GM12875 (cell line): ENCODE results near the gene BICRAL.

Source experiments
- H3K4me3 ChIP-seq: one replicate; pipeline ENCODE4 v1.5.1; 2011; ENCODE audit warnings: low read depth, low read length, control low read depth
- TF ChIP-seq, protein P1 (sequence below): IDR thresholded peaks from 2 replicates; pipeline ENCODE4 v1.5.1; 2011; ENCODE audit warnings: low read depth, mild to moderate bottlenecking, control low read depth, inconsistent platforms, low read length, moderate library complexity, borderline replicate concordance; ENCODE audit not compliant: insufficient read depth

BICRAL gene

DNA sequence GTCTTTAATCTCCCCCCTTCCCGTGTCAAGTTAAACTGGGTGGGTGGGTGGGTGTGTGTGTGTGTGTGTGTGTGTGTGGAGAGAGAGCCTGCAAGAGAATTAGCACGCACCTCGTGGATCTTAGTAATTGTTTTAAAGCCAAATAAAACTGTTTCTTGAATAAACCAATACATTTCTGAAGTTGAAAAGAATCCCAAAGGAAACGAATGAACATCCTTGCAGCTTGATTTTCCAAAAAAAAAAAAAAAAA is 381 bp upstream of the BICRAL start:
- TF ChIP-seq, protein P1, sequence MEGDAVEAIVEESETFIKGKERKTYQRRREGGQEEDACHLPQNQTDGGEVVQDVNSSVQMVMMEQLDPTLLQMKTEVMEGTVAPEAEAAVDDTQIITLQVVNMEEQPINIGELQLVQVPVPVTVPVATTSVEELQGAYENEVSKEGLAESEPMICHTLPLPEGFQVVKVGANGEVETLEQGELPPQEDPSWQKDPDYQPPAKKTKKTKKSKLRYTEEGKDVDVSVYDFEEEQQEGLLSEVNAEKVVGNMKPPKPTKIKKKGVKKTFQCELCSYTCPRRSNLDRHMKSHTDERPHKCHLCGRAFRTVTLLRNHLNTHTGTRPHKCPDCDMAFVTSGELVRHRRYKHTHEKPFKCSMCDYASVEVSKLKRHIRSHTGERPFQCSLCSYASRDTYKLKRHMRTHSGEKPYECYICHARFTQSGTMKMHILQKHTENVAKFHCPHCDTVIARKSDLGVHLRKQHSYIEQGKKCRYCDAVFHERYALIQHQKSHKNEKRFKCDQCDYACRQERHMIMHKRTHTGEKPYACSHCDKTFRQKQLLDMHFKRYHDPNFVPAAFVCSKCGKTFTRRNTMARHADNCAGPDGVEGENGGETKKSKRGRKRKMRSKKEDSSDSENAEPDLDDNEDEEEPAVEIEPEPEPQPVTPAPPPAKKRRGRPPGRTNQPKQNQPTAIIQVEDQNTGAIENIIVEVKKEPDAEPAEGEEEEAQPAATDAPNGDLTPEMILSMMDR: no peak
- peak overlapping the region; percentile 72 for H3K4me3 ChIP-seq

DNA sequence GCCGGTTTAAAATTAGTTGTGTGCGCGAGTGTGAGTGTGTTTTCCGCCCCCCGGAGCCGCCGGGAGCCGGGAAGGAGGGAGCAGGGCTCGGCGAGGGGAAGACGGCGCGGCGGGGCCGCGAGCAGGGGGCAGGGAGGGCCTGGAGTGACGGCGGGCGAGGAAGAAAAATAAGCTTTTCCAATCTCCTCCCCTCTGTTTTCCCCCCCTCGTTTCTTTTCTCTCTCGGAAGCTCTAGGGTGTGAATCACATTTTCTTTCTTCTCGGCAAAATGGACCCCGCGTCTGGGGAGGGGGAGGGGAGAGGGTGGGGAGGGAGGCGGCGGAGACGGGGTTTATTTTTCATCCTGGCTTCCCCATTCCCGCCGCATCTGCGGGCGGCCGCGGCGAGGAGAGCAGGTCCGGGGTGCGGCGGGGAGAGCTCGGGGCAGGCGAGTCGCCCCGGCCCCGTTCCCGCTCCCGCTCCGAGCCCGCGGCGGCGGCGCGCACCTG is 881 bp downstream of the BICRAL start:
- H3K4me3 ChIP-seq: peak overlapping the region; percentile 72
- TF ChIP-seq, protein P1: no peak

DNA sequence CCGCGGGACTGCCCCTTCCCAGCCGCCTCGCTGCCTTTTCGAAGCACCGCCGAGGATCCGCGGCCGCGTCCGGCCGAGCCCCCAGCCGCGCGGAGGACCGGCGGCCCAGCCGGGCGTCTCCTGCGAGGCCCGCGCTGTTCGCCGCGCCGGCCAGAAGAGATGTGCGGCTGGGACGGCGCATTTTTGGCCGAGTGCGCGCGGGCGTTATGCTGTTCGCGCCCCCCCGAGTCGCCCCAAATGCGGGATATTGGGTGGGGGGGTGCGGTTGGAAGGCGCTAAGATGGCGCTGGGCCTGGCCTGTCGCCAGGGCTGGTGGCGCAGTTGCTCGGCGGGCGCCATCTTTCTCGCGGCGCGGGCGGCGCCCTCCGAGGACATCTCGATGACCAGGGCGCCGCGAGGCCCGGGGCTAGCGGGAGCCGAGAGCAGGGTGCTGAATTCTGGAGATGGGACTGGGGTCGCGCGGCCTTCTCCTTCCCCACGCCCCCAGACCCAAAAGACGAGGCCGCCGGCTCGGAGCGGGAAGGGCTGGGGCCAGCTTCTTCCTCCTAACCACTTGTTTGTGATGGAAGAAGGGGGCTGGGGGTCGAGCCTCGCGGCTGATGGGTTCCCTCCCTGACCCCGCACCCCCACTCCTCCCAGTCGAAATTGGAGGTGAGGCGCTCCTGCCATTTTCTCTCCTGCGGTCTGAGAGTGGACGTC is 1.5 kb downstream of the BICRAL start:
- peak overlapping the region; percentile 72 for H3K4me3 ChIP-seq
- TF ChIP-seq, protein P1: no peak

DNA sequence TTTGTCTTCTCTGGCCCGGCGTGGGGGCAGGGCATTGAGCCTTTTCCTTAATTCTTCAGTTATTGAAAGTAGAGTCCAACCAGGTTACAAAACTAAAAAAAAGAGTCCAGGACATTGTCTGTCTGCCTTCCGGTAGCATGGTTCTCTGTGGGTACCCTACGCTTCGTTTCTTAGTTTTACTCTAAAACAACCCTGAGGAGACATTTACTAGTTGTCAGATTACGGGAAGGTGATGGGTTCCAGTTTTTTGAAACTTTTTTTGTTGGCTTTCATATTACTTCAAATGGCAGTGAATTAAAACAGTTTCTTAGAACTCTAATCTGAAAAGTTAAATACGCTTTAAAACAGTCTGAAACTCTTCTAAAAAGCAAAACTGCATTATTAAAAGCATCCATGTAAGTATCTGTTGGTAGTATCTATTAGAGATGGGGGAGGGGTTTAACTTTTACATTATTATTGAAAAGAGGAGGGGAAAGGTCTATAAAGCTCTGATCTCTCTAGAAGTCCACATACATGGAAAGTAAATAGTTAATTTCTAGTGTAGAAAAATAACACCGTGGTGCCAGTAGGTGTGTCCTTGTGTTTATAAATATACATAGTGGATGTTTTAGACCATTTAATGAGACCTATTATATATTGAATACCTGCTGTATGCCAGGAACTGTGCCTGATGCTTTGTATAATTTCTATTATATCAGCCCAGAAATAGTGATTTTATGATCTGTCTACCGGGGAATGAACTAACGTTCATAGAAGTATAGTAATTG is 2.2 kb downstream of the BICRAL start:
- TF ChIP-seq, protein P1: no peak

DNA sequence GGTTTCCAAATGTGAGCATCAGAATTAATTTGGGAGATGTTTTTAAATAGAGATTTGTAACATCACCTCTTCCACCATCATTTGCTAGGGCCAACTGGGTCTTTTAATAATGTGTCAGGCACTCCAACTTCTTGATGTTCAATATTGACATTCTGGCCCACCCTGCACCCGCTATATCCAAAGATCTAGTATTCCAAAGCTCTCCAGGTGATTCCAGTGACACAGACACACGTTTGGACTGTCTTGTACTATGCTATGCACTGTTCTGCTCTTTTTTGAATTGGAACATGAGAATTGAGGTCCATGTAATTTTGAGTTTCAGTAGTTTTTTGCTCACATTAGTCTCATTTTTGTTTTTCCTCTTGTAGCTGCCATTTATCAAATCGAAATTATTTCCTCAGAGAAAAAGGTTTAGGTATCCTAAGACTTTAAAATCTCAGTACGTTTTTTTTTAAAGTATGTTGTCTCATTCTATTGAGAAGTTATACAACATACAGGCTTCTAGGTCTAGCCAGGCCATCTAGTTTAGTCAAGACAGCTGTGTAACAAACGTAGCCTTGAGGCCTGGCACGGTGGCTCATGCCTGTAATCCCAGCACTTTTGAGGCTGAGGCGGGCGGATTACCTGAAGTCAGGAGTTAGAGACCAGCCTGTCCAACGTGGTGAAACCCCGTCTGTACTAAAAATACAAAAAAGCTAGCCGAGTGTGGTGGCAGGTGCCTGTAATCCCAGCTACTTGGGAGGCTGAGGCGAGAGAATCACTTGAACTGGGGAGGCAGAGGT is 3.1 kb downstream of the BICRAL start:
- TF ChIP-seq, protein P1: no peak
- peak overlapping the region; percentile 72 for H3K4me3 ChIP-seq

More for the DNA sequence above, 2.2 kb downstream of the BICRAL start:
- peak overlapping the region; percentile 72 for H3K4me3 ChIP-seq

DNA sequence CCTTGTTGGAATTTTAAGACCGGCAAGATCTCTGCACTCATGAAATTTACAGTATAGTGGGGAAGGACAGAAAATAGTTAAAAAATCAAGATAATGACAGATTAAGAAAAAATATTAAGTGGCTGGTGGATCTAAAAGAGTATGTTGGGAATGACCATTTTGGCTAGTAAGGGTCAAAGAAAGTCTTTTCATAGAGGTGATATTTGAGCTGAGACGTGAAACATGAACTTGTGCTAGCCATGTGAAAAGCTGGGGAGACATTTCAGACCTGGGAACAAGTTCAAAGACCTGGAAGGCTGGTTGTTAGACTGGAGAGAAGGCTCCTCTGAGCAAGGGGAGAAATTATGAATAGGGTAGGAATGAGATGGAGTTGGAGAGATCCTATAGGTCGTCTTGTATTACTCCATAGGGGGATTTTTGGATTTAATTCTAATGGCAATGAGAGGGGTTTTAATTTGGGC is 4.7 kb downstream of the BICRAL start:
- TF ChIP-seq, protein P1: no peak
- H3K4me3 ChIP-seq: no peak overlapping the region
